ENCODE results near the gene CRYGD. TPM values are rescaled to one million over a fixed set of nuclear protein-coding genes. Genes with fewer than 3 reads are reported as not detected.

CRYGD gene
- total and polyA plus RNA-seq, 9 of the 15 experiments (the other 6 are each of a cell fraction or from before 2014, with no cell fraction given), result not detected

DNA sequence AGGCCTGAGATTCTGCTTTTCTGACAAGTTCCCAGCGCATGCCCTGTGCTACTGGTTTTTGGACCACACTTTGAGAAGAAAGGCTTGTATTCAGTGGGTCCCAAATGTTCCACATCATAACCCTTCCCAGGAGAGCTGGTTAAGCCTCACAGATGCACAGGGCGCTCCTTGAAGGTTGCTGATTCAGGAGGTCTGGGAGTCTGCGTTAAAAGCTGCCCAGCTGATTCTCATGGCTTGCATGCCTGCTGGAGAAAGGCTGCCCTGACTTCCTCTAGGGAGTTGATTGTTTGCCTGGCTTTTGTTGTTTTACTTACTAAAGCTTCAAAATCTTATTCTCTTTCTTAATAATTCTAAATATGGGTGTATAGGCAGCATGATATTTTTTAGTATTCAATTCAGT is 20.7 kb downstream of the CRYGD start (continued):
- TF ChIP-seq, protein P1, sequence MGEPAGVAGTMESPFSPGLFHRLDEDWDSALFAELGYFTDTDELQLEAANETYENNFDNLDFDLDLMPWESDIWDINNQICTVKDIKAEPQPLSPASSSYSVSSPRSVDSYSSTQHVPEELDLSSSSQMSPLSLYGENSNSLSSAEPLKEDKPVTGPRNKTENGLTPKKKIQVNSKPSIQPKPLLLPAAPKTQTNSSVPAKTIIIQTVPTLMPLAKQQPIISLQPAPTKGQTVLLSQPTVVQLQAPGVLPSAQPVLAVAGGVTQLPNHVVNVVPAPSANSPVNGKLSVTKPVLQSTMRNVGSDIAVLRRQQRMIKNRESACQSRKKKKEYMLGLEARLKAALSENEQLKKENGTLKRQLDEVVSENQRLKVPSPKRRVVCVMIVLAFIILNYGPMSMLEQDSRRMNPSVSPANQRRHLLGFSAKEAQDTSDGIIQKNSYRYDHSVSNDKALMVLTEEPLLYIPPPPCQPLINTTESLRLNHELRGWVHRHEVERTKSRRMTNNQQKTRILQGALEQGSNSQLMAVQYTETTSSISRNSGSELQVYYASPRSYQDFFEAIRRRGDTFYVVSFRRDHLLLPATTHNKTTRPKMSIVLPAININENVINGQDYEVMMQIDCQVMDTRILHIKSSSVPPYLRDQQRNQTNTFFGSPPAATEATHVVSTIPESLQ (CRISPR knock-in tag; IDR thresholded peaks at IDR 0.05), result no peak
- no peak for TF ChIP-seq KLF10 (CRISPR knock-in tag; IDR thresholded peaks at IDR 0.05)
- TF ChIP-seq, protein P2, sequence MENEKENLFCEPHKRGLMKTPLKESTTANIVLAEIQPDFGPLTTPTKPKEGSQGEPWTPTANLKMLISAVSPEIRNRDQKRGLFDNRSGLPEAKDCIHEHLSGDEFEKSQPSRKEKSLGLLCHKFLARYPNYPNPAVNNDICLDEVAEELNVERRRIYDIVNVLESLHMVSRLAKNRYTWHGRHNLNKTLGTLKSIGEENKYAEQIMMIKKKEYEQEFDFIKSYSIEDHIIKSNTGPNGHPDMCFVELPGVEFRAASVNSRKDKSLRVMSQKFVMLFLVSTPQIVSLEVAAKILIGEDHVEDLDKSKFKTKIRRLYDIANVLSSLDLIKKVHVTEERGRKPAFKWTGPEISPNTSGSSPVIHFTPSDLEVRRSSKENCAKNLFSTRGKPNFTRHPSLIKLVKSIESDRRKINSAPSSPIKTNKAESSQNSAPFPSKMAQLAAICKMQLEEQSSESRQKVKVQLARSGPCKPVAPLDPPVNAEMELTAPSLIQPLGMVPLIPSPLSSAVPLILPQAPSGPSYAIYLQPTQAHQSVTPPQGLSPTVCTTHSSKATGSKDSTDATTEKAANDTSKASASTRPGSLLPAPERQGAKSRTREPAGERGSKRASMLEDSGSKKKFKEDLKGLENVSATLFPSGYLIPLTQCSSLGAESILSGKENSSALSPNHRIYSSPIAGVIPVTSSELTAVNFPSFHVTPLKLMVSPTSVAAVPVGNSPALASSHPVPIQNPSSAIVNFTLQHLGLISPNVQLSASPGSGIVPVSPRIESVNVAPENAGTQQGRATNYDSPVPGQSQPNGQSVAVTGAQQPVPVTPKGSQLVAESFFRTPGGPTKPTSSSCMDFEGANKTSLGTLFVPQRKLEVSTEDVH (IDR thresholded peaks at IDR 0.05; ENCODE audit: low read depth, partially characterized antibody), result no peak

Measured in K562 (cell line).